SK-N-SH (cell line): ENCODE data around the gene RFWD3. TPM values are rescaled to one million over a fixed set of nuclear protein-coding genes. Genes with fewer than 3 reads are reported as not detected.

Experiments used
- CHD2 ChIP-seq: fragments of 150-350 bp; IDR thresholded peaks from 2 replicates; pipeline ENCODE4 v1.6.1; 2018; ENCODE audit warnings: low read length; ENCODE audit not compliant: partially characterized antibody
- ELF1 ChIP-seq: IDR thresholded peaks from 2 replicates; pipeline ENCODE4 v1.4.0; 2012
- EP300 ChIP-seq, 2 experiments: IDR thresholded peaks; 2 replicates each; pipeline versions ENCODE4 v1.4.0 to v1.6.1; 2012; ENCODE audit warnings: borderline replicate concordance in 1 of 2, low read depth in 1 of 2, low read length in 1 of 2
- FOSL2 ChIP-seq: IDR thresholded peaks from 2 replicates; pipeline ENCODE4 v1.4.0; 2012; ENCODE audit warnings: low read depth, mild to moderate bottlenecking, moderate library complexity, borderline replicate concordance
- GABPA ChIP-seq: IDR thresholded peaks from 2 replicates; pipeline ENCODE4 v1.4.0; 2012; ENCODE audit warnings: low read depth, mild to moderate bottlenecking
- GATA2 ChIP-seq: sonication (generic); formaldehyde crosslinking; IDR thresholded peaks from 2 replicates; pipeline ENCODE4 v1.5.0; 2020; ENCODE audit warnings: mild to moderate bottlenecking, missing genetic modification reagents
- IRF3 ChIP-seq: fragments of 150-350 bp; IDR thresholded peaks from 2 replicates; pipeline ENCODE4 v1.6.1; 2016; ENCODE audit warnings: mild to moderate bottlenecking, low read depth, low read length
- JUND ChIP-seq: IDR thresholded peaks from 2 replicates; pipeline ENCODE4 v1.4.0; 2012
- NRF1 ChIP-seq: IDR thresholded peaks from 2 replicates; pipeline ENCODE4 v1.6.1; 2012; ENCODE audit warnings: low read depth, mild to moderate bottlenecking, low read length
- POLR2AphosphoS5 ChIP-seq: IDR thresholded peaks from 2 replicates; pipeline ENCODE4 v1.6.1; 2012; ENCODE audit warnings: low read depth, low read length
- RFX5 ChIP-seq: IDR thresholded peaks from 2 replicates; pipeline ENCODE4 v1.6.1; 2012; ENCODE audit warnings: mild to moderate bottlenecking, improper control_type of control experiment, low read length
- RXRA ChIP-seq: IDR thresholded peaks from 2 replicates; pipeline ENCODE4 v1.4.0; 2012; ENCODE audit warnings: low read depth, mild to moderate bottlenecking, borderline replicate concordance
- SIN3A ChIP-seq: IDR thresholded peaks from 2 replicates; pipeline ENCODE4 v1.6.1; 2012; ENCODE audit warnings: low read depth, mild to moderate bottlenecking, low read length, moderate library complexity, borderline replicate concordance
- SMC3 ChIP-seq: IDR thresholded peaks from 2 replicates; pipeline ENCODE4 v1.6.1; 2012; ENCODE audit warnings: low read depth, low read length, improper control_type of control experiment
- TAF1 ChIP-seq: IDR thresholded peaks from 2 replicates; pipeline ENCODE4 v1.6.1; 2012; ENCODE audit warnings: low read depth, mild to moderate bottlenecking, low read length, moderate library complexity, borderline replicate concordance
- TEAD4 ChIP-seq: IDR thresholded peaks from 2 replicates; pipeline ENCODE4 v1.4.0; 2012; ENCODE audit warnings: mild to moderate bottlenecking, borderline replicate concordance; ENCODE audit not compliant: insufficient read depth
- polyA plus RNA-seq, 3 experiments: library from polyadenylated mRNA; depleted of rRNA; stranded (reverse); fragments of >200 nt; gene quantifications; 2 replicates each; pipeline ENCODE4 v1.2.3, GENCODE V29; 2012
- TF ChIP-seq, protein P1 (sequence below): fragments of 150-350 bp; IDR thresholded peaks from 2 replicates; pipeline ENCODE4 v1.6.1; 2017; ENCODE audit warnings: antibody characterized with exemption, low read length, low read depth, borderline replicate concordance
- TF ChIP-seq, protein P2 (sequence below): IDR thresholded peaks from 2 replicates; pipeline ENCODE4 v1.6.1; 2012; ENCODE audit warnings: mild to moderate bottlenecking, low read depth, low read length, moderate library complexity
- TF ChIP-seq, protein P3 (sequence below): IDR thresholded peaks from 2 replicates; pipeline ENCODE4 v1.4.0; 2012; ENCODE audit warnings: low read depth, borderline replicate concordance
- TF ChIP-seq, protein P4 (sequence below): IDR thresholded peaks from 2 replicates; pipeline ENCODE4 v1.4.0; 2012; ENCODE audit warnings: low read depth, borderline replicate concordance

RFWD3 gene
- polyA plus RNA-seq, 1 of the 3 experiments (the other 2 are of a cell fraction), result 13.2 TPM

DNA sequence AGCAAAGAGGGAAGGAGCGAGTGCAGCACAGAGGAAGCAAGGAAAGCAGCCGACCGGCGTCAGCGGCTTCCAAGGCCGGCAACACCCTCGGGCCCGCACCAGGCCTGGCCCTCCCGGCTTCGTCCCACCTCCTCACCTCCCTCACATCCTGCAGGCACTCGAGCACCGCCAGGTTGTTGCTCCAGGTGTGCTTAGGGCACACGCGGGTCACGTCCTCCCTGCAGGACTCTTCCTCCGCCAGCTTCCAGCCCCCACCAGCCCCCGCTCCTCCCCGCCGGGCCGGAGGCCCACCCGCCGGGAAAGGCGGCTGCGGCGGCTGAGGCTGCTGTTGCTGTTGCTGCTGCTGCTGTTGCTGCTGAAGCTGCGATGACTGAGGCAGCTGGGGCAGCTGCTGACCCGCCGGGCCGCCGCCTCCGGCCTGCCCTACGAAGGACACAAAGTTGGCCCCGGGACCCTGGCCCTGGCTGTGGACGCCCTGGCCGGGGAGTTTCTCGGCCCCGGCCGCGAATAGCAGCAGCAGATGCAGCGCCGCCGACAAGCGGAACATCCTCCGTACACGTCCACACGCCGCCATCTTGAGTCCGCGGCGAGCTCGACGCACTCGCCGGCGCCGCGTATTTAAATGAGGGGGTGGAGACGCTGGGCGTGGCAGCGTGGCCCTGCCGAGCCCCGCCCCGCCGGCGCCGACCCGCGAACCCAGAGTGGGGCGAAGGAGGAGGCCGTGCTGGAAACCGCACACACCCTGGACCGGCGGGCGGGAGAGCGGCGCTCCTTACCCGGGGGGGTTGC lies 60.0 kb downstream of the RFWD3 start, which contains the start of gene GLG1 (continued):
- TF ChIP-seq, protein P1, sequence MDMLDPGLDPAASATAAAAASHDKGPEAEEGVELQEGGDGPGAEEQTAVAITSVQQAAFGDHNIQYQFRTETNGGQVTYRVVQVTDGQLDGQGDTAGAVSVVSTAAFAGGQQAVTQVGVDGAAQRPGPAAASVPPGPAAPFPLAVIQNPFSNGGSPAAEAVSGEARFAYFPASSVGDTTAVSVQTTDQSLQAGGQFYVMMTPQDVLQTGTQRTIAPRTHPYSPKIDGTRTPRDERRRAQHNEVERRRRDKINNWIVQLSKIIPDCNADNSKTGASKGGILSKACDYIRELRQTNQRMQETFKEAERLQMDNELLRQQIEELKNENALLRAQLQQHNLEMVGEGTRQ, result no peak
- TF ChIP-seq ELF1 (no peak), POLR2AphosphoS5 (peak; percentile 97), TAF1 (peak; percentile 94), SIN3A (peak; percentile 43; the same call in 1 of the 2 replicates), CHD2 (peak; percentile 51), SMC3 (no peak), NRF1 (0 out of 2 replicates have a peak, but pooled peaks have one; percentile 31), GATA2 (no peak), JUND (no peak; the same call in 1 of the 2 replicates), RFX5 (no peak), GABPA (no peak), EP300 (IDR thresholded peaks at IDR 0.05; ENCODE audit: borderline replicate concordance in 1 of 2, low read depth in 1 of 2, low read length in 1 of 2) (peak in 1 of 2 experiments; percentile 20; a peak in 1 of 4 replicates), TEAD4 (0 out of 2 replicates have a peak, but pooled peaks have one; percentile 18), FOSL2 (no peak; the same call in 1 of the 2 replicates), IRF3 (no peak), RXRA (no peak)
- TF ChIP-seq, protein P2, sequence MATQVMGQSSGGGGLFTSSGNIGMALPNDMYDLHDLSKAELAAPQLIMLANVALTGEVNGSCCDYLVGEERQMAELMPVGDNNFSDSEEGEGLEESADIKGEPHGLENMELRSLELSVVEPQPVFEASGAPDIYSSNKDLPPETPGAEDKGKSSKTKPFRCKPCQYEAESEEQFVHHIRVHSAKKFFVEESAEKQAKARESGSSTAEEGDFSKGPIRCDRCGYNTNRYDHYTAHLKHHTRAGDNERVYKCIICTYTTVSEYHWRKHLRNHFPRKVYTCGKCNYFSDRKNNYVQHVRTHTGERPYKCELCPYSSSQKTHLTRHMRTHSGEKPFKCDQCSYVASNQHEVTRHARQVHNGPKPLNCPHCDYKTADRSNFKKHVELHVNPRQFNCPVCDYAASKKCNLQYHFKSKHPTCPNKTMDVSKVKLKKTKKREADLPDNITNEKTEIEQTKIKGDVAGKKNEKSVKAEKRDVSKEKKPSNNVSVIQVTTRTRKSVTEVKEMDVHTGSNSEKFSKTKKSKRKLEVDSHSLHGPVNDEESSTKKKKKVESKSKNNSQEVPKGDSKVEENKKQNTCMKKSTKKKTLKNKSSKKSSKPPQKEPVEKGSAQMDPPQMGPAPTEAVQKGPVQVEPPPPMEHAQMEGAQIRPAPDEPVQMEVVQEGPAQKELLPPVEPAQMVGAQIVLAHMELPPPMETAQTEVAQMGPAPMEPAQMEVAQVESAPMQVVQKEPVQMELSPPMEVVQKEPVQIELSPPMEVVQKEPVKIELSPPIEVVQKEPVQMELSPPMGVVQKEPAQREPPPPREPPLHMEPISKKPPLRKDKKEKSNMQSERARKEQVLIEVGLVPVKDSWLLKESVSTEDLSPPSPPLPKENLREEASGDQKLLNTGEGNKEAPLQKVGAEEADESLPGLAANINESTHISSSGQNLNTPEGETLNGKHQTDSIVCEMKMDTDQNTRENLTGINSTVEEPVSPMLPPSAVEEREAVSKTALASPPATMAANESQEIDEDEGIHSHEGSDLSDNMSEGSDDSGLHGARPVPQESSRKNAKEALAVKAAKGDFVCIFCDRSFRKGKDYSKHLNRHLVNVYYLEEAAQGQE, result no peak
- TF ChIP-seq, protein P3, sequence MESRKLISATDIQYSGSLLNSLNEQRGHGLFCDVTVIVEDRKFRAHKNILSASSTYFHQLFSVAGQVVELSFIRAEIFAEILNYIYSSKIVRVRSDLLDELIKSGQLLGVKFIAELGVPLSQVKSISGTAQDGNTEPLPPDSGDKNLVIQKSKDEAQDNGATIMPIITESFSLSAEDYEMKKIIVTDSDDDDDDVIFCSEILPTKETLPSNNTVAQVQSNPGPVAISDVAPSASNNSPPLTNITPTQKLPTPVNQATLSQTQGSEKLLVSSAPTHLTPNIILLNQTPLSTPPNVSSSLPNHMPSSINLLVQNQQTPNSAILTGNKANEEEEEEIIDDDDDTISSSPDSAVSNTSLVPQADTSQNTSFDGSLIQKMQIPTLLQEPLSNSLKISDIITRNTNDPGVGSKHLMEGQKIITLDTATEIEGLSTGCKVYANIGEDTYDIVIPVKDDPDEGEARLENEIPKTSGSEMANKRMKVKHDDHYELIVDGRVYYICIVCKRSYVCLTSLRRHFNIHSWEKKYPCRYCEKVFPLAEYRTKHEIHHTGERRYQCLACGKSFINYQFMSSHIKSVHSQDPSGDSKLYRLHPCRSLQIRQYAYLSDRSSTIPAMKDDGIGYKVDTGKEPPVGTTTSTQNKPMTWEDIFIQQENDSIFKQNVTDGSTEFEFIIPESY, result no peak
- TF ChIP-seq, protein P4, sequence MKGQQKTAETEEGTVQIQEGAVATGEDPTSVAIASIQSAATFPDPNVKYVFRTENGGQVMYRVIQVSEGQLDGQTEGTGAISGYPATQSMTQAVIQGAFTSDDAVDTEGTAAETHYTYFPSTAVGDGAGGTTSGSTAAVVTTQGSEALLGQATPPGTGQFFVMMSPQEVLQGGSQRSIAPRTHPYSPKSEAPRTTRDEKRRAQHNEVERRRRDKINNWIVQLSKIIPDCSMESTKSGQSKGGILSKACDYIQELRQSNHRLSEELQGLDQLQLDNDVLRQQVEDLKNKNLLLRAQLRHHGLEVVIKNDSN, result no peak
